Calu3 (cell line): ENCODE measurements around the gene GRIK2. TPM values are rescaled to one million over a fixed set of nuclear protein-coding genes. Genes with fewer than 3 reads are reported as not detected.

Experiments
- BruUV-seq: library from RNA; stranded (reverse); fragments of 400-500 nt; replicated peaks from 2 replicates; lab custom pipeline; 2021; lab: Mats Ljungman, UMichigan
- CTCF ChIA-PET: fragments of 300-600 bp; sonication (Branson Sonifier 250); formaldehyde crosslinking; loops from one replicate; lab custom pipeline; 2022; ENCODE audit warnings: antibody characterized with exemption; lab: Charles Lee
- DNase-seq: peaks from one replicate; pipeline ENCODE4 v3.0.0; 2022
- H3K27ac Mint-ChIP-seq: one replicate; pipeline ENCODE4 v1.8.0; 2022; ENCODE audit warnings: mixed read lengths; ENCODE audit not compliant: unreplicated experiment
- H3K27me3 Mint-ChIP-seq: one replicate; pipeline ENCODE4 v1.8.0; 2022; ENCODE audit warnings: mixed read lengths; ENCODE audit not compliant: unreplicated experiment
- H3K36me3 Mint-ChIP-seq: one replicate; pipeline ENCODE4 v1.8.0; 2022; ENCODE audit warnings: mild to moderate bottlenecking, moderate library complexity, mixed read lengths; ENCODE audit not compliant: insufficient read depth, unreplicated experiment
- H3K4me1 Mint-ChIP-seq: one replicate; pipeline ENCODE4 v1.8.0; 2022; ENCODE audit warnings: mild to moderate bottlenecking, low read depth, mixed read lengths; ENCODE audit not compliant: unreplicated experiment
- H3K4me3 Mint-ChIP-seq: one replicate; pipeline ENCODE4 v1.8.0; 2022; ENCODE audit warnings: mild to moderate bottlenecking, low read depth, moderate library complexity, mixed read lengths; ENCODE audit not compliant: unreplicated experiment
- H3K9me3 Mint-ChIP-seq: one replicate; pipeline ENCODE4 v1.8.0; 2022; ENCODE audit warnings: low read depth, mixed read lengths; ENCODE audit not compliant: unreplicated experiment
- intact Hi-C: fragments of 100-400 bp; cut with micrococcal nuclease; formaldehyde crosslinking; loops from one replicate; pipeline ENCODE4 v1.10.0; 2022; ENCODE audit not compliant: unreplicated experiment
- total RNA-seq: library from RNA; stranded (reverse); gene quantifications from 2 replicates; pipeline ENCODE4 v1.2.3, GENCODE V29; 2022
- TF ChIP-seq, protein P1 (sequence below): fragments of 200-600 bp; IDR thresholded peaks from one replicate; pipeline ENCODE4 v1.8.0; 2022; ENCODE audit warnings: antibody characterized with exemption; ENCODE audit not compliant: unreplicated experiment

GRIK2 gene
- total RNA-seq, 1 experiment from 2014 or later: 3.3 TPM

DNA sequence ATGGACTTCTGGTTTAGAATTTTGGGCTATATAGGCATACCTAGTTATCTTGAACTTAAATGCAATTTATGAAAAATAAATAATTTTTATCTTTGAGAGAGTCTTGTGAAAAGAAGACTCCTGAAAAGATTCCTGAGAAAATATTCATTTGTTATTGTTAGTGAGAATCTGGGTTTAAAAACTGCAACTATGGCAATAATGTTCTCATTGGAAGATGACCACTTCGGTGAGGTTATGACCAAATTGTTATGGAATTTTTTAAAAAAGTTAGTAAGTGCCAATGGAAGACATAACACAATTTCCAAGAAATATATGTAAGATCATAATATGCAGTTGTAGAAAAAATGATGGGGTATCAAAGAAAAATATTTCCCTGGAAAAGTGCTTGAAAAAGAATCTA lies 46.3 kb downstream of the GRIK2 start:
- Mint-ChIP-seq H3K36me3 (no peaks in the 10 kb centered on the region), H3K9me3 (no peaks in the 10 kb centered on the region), H3K4me1 (no peaks in the 10 kb centered on the region), H3K27me3 (no peaks in the 10 kb centered on the region), H3K27ac (no peak overlapping the region), H3K4me3 (no peak overlapping the region)
- TF ChIP-seq, protein P1, sequence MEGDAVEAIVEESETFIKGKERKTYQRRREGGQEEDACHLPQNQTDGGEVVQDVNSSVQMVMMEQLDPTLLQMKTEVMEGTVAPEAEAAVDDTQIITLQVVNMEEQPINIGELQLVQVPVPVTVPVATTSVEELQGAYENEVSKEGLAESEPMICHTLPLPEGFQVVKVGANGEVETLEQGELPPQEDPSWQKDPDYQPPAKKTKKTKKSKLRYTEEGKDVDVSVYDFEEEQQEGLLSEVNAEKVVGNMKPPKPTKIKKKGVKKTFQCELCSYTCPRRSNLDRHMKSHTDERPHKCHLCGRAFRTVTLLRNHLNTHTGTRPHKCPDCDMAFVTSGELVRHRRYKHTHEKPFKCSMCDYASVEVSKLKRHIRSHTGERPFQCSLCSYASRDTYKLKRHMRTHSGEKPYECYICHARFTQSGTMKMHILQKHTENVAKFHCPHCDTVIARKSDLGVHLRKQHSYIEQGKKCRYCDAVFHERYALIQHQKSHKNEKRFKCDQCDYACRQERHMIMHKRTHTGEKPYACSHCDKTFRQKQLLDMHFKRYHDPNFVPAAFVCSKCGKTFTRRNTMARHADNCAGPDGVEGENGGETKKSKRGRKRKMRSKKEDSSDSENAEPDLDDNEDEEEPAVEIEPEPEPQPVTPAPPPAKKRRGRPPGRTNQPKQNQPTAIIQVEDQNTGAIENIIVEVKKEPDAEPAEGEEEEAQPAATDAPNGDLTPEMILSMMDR: no peak
- no peak for DNase-seq
- intact Hi-C loops: no loop called here
- CTCF ChIA-PET: no interaction called here
- BruUV-seq: no TSS peak

DNA sequence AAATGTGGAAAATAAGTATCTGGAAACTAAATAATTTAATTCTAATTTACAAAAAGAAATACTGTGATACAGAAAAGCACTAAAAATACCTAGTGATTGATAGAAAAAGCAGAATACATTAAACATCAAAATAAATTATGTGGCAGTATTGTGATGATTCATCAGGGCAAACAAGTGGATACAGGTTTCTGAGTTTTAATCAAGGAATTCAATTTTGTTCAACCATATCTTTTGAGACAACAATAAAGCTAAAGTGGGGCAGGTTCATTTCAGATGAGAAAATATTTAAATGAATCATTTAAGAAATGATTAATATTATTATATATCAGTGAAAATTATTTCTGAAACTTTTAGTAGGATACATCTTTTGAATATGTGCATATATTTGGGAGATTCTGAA lies 49.8 kb downstream of the GRIK2 start:
- H3K27me3 Mint-ChIP-seq: no peaks in the 10 kb centered on the region
- TF ChIP-seq, protein P1: no peak
- no peaks in the 10 kb centered on the region for H3K9me3 Mint-ChIP-seq
- no peaks in the 10 kb centered on the region for H3K36me3 Mint-ChIP-seq
- H3K27ac Mint-ChIP-seq: no peak overlapping the region
- no peaks in the 10 kb centered on the region for H3K4me1 Mint-ChIP-seq
- no TSS peak for BruUV-seq
- CTCF ChIA-PET: no interaction called here
- DNase-seq: no peak
- intact Hi-C loops: no loop called here
- H3K4me3 Mint-ChIP-seq: no peak overlapping the region

DNA sequence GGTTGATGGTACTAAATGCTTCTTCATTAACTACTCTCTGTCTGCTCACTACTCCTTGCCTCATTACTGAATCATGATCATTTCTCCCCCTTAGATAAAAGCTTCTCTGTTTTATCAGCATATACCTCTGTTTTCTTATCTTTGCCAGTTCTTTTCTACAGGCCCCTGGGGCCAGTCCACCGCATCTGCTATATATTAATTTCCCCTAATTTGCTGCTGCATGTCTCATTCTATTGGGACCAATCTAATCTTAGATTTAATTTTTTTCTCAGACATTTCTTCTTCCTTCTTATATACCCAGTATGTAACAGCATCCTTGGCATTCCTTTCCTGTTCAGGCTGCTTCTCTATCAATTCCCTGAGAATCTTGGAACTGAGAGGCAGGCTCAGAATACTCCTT lies 51.2 kb downstream of the GRIK2 start:
- H3K27ac Mint-ChIP-seq: no peak overlapping the region
- no peaks in the 10 kb centered on the region for H3K36me3 Mint-ChIP-seq
- no peaks in the 10 kb centered on the region for H3K4me1 Mint-ChIP-seq
- DNase-seq: no peak
- no peaks in the 10 kb centered on the region for H3K9me3 Mint-ChIP-seq
- TF ChIP-seq, protein P1: no peak
- intact Hi-C loops: no loop called here
- no TSS peak for BruUV-seq
- H3K27me3 Mint-ChIP-seq: no peaks in the 10 kb centered on the region
- no peak overlapping the region for H3K4me3 Mint-ChIP-seq
- CTCF ChIA-PET: no interaction called here

DNA sequence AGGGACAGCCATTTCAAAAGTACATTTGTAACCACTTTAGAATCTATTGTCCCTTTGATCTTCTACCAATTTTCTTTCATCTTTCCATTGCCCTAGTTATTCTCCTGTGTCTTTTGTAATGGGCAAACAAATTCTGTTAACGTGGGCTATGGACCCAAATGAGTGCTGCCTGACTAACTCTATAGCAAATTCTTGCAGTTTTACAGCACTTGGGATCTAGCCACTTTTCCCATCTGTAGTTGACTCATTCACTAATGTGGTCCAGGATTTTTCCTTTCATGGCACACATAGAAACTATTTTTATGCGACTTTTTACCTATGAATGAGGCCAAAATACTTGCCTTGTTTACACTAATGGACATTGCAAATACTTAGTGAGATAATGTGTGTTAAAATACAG lies 52.0 kb downstream of the GRIK2 start:
- H3K4me1 Mint-ChIP-seq: no peaks in the 10 kb centered on the region
- CTCF ChIA-PET: no interaction called here
- intact Hi-C loops: no loop called here
- DNase-seq: no peak
- no peak overlapping the region for H3K27ac Mint-ChIP-seq
- no peaks in the 10 kb centered on the region for H3K27me3 Mint-ChIP-seq
- no TSS peak for BruUV-seq
- TF ChIP-seq, protein P1: no peak
- H3K9me3 Mint-ChIP-seq: no peaks in the 10 kb centered on the region
- no peak overlapping the region for H3K4me3 Mint-ChIP-seq
- H3K36me3 Mint-ChIP-seq: no peaks in the 10 kb centered on the region
